Mammary epithelial cell (primary cell): ENCODE data around the gene ARMC8.

Experiments used
- CTCF ChIP-seq, 2 donors: IDR thresholded peaks in 1 of 2; conservative IDR thresholded peaks in 1 of 2; 2 replicates each; pipeline ENCODE4 v1.5.1; 2011 to 2012; ENCODE audit warnings: inconsistent platforms in 2 of 2, low read length in 2 of 2, mild to moderate bottlenecking in 2 of 2, control low read depth in 1 of 2, low read depth in 1 of 2; ENCODE audit not compliant: insufficient read depth in 1 of 2; ENCODE audit errors: extremely low read depth in 1 of 2
- EZH2 ChIP-seq: IDR thresholded peaks from 2 replicates; pipeline ENCODE4 v1.6.1; 2012; ENCODE audit warnings: low read length, inconsistent platforms, borderline replicate concordance

- TF ChIP-seq CTCF (conservative IDR thresholded peaks at IDR 0.05 in 1 of 2, IDR thresholded peaks at IDR 0.05 in 1 of 2; ENCODE audit: extremely low read depth in 1 of 2, insufficient read depth in 1 of 2, low read depth in 1 of 2, low read length in 2 of 2) (no peak), EZH2 (no peak)
Observed at GRCh38 chr3:138172625-138173024, 14.5 kb upstream of the ARMC8 start.
